Measurements from ENCODE around the gene LFNG. TPM values are rescaled to one million over a fixed set of nuclear protein-coding genes. Genes with fewer than 3 reads are reported as not detected.
"Not testable (repeated sequence)": the region's sequence is repeated elsewhere in the genome, so short reads cannot be mapped to it uniquely, and the experiment has no call there.

Gene LFNG
- total RNA-seq, 2 experiments from 2014 or later: 101 to 104 TPM

- H3K4me1 Mint-ChIP-seq; ATAC-seq; H3K27me3 Mint-ChIP-seq; H3K36me3 Mint-ChIP-seq; H3K4me3 Mint-ChIP-seq; DNase-seq; H3K9me3 Mint-ChIP-seq (ENCODE audit: low read depth); CTCF ChIA-PET; H3K27ac Mint-ChIP-seq: not testable (repeated sequence)
These were observed 16.5 kb downstream of the LFNG start for GRCh38 chr7:2535872-2536627.

GRCh38 chr7:2537981-2538851 is 18.6 kb downstream of the LFNG start:
- no peaks in the 10 kb centered on the region for H3K9me3 Mint-ChIP-seq (ENCODE audit: low read depth)
- ATAC-seq (no peak), DNase-seq (no peak)
- CTCF ChIA-PET: no interaction called here
- no peaks in the 10 kb centered on the region for H3K4me1 Mint-ChIP-seq
- no peak overlapping the region for H3K27ac Mint-ChIP-seq
- no peak overlapping the region for H3K4me3 Mint-ChIP-seq
- peaks cover 3% of the 10 kb centered on the region for H3K36me3 Mint-ChIP-seq
- no peaks in the 10 kb centered on the region for H3K27me3 Mint-ChIP-seq

DNA sequence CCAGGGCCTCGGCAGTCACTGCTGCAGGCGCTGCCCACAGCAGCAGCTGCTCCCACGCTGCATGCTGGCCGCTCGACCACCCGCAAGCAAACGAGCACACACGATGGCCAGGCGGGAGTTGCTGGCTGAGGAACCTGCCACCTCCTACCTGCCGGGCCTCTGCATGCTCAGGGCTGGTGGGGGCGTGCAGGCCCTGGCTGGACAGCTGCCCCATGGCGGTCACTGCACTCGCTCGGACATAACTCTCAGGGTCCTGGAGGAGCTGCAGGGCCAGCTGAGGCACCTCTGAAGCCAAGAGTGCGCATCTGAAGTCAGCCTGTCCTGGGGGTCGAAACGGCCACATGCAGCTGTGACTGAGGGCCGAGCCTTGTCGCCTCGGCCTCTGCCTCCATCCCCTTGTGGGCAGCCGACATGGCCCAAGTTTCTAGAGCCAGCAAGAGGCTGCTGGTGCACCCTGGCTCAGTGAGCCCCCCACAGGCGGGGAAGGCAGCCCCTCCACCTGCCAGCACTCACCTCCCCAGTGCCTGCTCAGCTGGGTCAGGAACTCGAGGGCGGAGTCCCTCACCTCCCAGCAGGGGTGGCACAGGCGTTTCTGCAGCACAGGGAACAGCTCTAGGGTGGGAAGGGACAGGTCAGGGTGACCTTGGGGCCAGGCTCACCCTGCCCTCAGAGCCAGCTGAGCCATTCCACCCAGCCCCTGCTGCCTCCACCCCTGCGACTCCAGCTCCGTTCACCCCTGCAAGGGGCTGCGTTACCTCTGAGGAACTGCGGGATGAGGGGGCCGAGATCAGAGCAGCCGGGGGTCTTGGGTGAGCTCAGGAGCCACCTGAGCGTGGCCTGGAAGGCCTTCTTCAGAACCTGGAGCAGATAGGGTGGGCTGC is 19.7 kb downstream of the LFNG start:
- DNase-seq: no peak
- Mint-ChIP-seq H3K27me3 (no peaks in the 10 kb centered on the region), H3K9me3 (ENCODE audit: low read depth) (no peaks in the 10 kb centered on the region), H3K4me3 (no peak overlapping the region), H3K27ac (no peak overlapping the region), H3K4me1 (no peaks in the 10 kb centered on the region), H3K36me3 (peaks cover 3% of the 10 kb centered on the region)
- CTCF ChIA-PET: no interaction called here
- ATAC-seq: no peak

DNA sequence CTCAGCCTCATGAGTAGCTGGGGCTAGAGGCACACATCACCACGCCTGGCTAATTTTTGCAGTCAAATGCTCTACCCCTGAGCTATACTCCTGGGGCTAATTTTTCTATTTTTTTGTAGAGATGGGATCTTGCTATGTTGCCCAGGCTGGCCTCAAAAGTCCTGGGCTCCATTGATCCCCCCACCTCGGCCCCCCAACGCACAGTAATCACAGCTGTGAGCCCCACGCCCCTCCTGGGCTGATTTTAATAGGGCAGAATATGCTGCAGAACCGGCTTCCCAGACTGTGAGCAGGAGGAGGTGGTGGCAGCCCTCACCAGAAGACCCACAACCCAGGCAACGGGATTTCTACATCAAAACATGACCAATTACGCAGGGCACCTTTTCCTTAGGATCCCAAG is 20.6 kb downstream of the LFNG start:
- Mint-ChIP-seq H3K4me1 (no peaks in the 10 kb centered on the region), H3K9me3 (ENCODE audit: low read depth) (no peaks in the 10 kb centered on the region), H3K36me3 (peaks cover 7% of the 10 kb centered on the region), H3K27ac (no peak overlapping the region), H3K4me3 (no peak overlapping the region), H3K27me3 (no peaks in the 10 kb centered on the region)
- DNase-seq (no peak), ATAC-seq (no peak)
- CTCF ChIA-PET: no interaction called here

DNA sequence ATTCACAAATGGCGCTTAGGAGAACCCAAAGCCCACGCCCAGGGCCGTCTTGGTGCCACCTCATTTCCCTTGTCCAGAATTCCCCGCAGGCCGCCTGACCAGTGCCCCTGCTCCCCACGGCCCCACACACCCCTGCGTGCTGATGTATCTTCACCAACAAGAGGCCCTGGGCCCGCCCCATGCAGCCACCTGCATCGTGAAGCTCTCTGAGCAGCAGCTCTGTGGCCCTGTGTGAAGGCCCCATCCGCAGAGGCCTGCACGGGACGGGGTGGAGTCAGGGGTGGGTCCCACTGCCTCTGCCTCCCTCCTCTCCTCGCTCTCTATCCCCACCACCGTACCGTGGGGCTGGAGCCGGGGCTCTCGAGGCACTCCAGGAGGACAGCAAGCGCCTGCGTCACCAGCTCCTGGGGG is 21.1 kb downstream of the LFNG start:
- peaks cover 7% of the 10 kb centered on the region for H3K36me3 Mint-ChIP-seq
- H3K9me3 Mint-ChIP-seq (ENCODE audit: low read depth): no peaks in the 10 kb centered on the region
- no peaks in the 10 kb centered on the region for H3K27me3 Mint-ChIP-seq
- DNase-seq (no peak), ATAC-seq (no peak)
- no peak overlapping the region for H3K4me3 Mint-ChIP-seq
- CTCF ChIA-PET: interaction anchor here (0.8 kb wide), 1 partner anchor 11 kb away, joined by 3 read pairs; no protein-coding TSS in a partner anchor
- H3K4me1 Mint-ChIP-seq: no peaks in the 10 kb centered on the region
- H3K27ac Mint-ChIP-seq: no peak overlapping the region

DNA sequence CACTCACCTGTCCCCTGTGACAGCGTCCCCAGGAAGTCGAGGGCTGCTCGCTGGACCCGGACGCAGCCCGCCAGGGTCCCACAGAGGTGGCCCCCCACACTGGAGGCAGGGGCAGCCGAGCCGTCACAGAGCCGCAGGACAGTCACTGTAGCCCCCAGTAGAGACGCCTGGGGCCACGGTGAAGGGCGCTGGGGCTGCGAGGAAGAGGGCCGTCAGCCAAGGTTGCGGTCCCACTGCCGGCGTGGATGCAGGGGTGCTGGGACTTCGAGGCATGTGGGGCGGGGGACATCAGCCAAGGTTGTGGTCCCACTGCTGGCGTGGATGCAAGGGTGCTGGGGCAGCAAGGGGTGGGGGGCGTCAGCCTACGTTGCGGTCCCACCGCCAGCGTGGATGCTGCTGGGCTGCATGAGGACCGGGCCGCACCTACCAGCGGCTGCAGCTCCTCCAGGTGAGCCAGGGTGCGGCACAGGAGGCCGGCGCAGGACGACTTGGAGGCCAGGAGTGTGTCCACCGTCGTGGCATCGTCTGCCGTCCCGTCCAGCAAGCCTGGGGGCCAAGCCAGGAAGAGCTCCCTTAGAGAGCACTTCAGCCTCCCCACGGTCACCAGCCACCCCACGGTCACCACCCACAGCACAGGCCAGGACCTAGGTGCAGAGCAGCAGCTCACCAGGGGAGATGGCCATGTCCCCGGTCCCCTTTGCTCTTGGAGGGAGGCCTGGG is 21.9 kb downstream of the LFNG start:
- H3K9me3 Mint-ChIP-seq (ENCODE audit: low read depth): no peaks in the 10 kb centered on the region
- peaks cover 7% of the 10 kb centered on the region for H3K36me3 Mint-ChIP-seq
- ATAC-seq: no peak
- H3K27me3 Mint-ChIP-seq: no peaks in the 10 kb centered on the region
- no peak for DNase-seq
- H3K27ac Mint-ChIP-seq: no peak overlapping the region
- CTCF ChIA-PET: interaction anchor here (0.8 kb wide), 1 partner anchor 12 kb away, joined by 3 read pairs; no protein-coding TSS in a partner anchor
- no peaks in the 10 kb centered on the region for H3K4me1 Mint-ChIP-seq
- no peak overlapping the region for H3K4me3 Mint-ChIP-seq

- CTCF ChIA-PET: interaction anchor here (0.7 kb wide), 1 partner anchor 104 kb away, joined by 3 read pairs; no protein-coding TSS in a partner anchor
- peaks cover 8% of the 10 kb centered on the region for H3K36me3 Mint-ChIP-seq
These were observed 22.7 kb downstream of the LFNG start for GRCh38 chr7:2542011-2542915.

DNA sequence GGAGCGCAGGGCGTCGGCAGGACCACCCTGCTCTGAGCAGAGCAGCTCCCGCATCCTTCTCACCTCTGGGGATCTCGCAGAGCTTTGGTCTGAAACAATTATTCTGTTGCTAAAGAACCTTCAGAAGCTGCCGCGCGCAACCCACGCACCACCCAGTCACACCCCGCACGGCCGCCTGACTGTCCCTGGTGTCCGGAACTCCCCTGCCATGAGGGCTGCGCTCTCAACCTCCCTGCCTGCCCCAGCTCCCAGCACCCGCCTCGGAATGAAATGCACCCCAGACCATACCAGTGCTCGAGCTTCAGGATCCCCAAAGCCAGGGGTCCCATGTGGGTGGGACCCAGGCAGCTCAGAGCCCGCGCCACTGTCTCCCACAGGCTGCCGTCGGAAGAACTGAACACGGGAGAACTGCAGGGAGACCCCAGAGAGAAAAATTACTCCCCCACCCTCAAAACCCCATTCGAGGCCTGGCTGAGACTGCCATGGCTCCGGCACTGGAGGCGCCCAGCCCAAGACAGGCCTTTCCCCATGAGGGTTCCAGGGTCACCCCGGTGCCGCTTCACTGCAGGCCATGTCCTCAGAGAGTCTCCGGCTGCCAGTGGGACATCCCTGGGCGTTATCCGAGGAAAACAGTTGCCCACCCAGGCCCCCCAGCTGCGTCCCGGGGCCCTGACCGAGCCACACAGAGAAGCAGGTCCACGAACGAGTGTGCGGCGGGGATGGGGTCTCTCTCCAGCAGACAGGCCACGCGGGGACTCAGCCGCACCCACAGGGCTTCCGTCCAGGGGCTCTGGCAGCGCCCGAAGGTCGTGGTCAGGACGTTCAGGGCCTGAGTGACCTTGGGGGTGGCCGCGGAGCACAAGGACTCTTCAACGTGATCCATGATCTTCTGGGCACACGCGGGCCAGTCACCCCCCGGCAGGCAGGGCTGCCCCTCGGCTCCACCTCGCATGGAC is 23.6 kb downstream of the LFNG start:
- peaks cover 15% of the 10 kb centered on the region for H3K36me3 Mint-ChIP-seq
- CTCF ChIA-PET: interaction anchor here (0.7 kb wide), 1 partner anchor 103 kb away, joined by 3 read pairs; no protein-coding TSS in a partner anchor
- DNase-seq: no peak

More at GRCh38 chr7:2542011-2542915, 22.7 kb downstream of the LFNG start:
- Mint-ChIP-seq H3K9me3 (ENCODE audit: low read depth) (no peaks in the 10 kb centered on the region), H3K4me1 (no peaks in the 10 kb centered on the region), H3K27me3 (no peaks in the 10 kb centered on the region), H3K4me3 (no peak overlapping the region), H3K27ac (no peak overlapping the region)
- ATAC-seq (no peak), DNase-seq (no peak)

DNA sequence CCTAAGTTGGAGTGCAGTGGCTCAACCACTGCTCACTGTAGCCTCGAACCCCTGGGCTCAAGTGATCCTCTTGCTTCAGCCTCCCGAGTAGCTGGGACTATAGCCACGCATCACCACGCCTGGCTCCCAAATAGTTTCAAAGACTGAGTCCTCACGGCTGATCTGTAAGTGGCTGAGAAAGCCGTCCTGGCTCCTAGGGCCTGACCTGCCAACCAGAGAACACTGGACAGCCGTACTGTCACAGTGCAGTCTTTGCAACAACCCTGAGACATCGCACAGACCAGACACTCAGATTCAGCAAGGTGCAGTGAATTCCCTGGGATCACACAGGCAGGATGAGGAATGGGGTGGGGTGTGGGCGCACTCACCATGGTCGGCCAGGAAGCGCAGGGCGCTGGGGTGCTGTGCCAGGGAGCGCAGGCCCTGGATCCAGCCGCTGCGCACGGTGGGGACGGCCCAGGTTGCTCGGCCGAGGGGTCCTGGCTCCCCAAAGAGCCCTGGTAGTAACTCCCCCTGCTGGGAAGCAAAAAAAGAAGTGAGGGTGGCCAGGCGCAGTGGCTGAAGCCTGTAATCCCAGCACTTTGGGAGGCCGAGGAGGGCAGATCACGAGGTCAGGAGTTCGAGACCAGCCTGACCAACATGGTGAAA is 25.1 kb downstream of the LFNG start:
- Mint-ChIP-seq H3K27me3 (no peaks in the 10 kb centered on the region), H3K9me3 (ENCODE audit: low read depth) (no peaks in the 10 kb centered on the region), H3K4me3 (no peak overlapping the region), H3K36me3 (peaks cover 18% of the 10 kb centered on the region), H3K4me1 (peaks cover 5% of the 10 kb centered on the region), H3K27ac (no peak overlapping the region)
- CTCF ChIA-PET: no interaction called here
- DNase-seq: no peak
- ATAC-seq: no peak

More for the DNA sequence above, 23.6 kb downstream of the LFNG start:
- Mint-ChIP-seq H3K27ac (no peak overlapping the region), H3K9me3 (ENCODE audit: low read depth) (no peaks in the 10 kb centered on the region), H3K4me3 (no peak overlapping the region), H3K27me3 (no peaks in the 10 kb centered on the region), H3K4me1 (no peaks in the 10 kb centered on the region)
- ATAC-seq: no peak

DNA sequence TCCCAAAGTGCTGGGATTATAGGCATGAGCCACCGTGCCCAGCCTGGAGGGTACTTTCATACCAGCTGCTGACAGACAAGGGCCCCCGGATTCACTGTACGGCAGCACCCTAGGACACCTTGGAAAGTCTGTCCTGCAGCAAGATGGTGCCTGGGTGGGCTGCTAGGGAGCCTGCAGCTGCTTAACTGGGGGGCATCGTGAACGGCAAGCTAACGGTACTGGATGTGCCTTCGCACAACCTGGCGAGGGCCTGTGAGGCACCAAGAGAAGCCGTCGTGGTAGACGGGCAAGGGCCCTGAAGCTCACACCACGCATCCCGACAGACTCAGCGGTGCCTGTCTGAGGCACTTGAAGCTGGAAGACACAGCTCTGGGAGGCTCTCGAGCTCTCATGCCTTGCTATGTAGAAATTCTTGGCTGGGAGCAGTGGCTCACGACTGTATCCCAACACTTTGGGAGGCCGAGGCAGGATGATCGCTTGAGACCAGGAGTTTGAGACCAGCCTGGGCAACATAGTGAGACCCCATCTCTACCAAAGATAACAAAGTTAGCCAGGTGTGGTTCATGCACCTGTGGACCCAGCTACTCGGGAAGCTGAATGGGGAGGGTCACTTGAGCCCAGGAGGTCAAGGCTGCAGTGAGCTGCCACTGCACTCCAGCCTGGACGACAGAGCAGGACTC is 26.3 kb downstream of the LFNG start:
- no peak overlapping the region for H3K4me3 Mint-ChIP-seq
- CTCF ChIA-PET: interaction anchor here (1.0 kb wide), 1 partner anchor 126 kb away, joined by 3 read pairs; no protein-coding TSS in a partner anchor
- ATAC-seq: no peak
- H3K36me3 Mint-ChIP-seq: peaks cover 24% of the 10 kb centered on the region
- no peak overlapping the region for H3K27ac Mint-ChIP-seq
- DNase-seq: no peak
- peaks cover 7% of the 10 kb centered on the region for H3K4me1 Mint-ChIP-seq
- no peaks in the 10 kb centered on the region for H3K27me3 Mint-ChIP-seq
- no peaks in the 10 kb centered on the region for H3K9me3 Mint-ChIP-seq (ENCODE audit: low read depth)

All from activated CD8-positive, alpha-beta memory T cell treated with anti-CD3 and anti-CD28 coated beads, Interleukin-2, amount 10 ng/mL, durations not matched to agents 7 days and 5 days (primary cell).